Astrocyte of the cerebellum (primary cell): Measurements from ENCODE around the gene SUMF2.
"Not testable (repeated sequence)": the region's sequence is repeated elsewhere in the genome, so short reads cannot be mapped to it uniquely, and the experiment has no call there.

ENCODE experiments used
- DNase-seq: peaks from one replicate; pipeline ENCODE4 v3.0.0-alpha.2; 2011; ENCODE audit warnings: low read depth
- H3K4me3 ChIP-seq: 2 replicates; pipeline ENCODE4 v1.5.1; 2011; ENCODE audit warnings: mild to moderate bottlenecking, low read depth, low read length, moderate library complexity
- in situ Hi-C: cut with HindIII; loops from 2 replicates; pipeline ENCODE4 v1.10.0; 2017; ENCODE audit warnings: low sequenced_read_pairs
- TF ChIP-seq, protein P1 (sequence below): IDR thresholded peaks from 2 replicates; pipeline ENCODE4 v1.5.1; 2012; ENCODE audit warnings: low read length, low read depth, moderate library complexity, mild to moderate bottlenecking; ENCODE audit errors: missing control alignments

The SUMF2 gene

DNA sequence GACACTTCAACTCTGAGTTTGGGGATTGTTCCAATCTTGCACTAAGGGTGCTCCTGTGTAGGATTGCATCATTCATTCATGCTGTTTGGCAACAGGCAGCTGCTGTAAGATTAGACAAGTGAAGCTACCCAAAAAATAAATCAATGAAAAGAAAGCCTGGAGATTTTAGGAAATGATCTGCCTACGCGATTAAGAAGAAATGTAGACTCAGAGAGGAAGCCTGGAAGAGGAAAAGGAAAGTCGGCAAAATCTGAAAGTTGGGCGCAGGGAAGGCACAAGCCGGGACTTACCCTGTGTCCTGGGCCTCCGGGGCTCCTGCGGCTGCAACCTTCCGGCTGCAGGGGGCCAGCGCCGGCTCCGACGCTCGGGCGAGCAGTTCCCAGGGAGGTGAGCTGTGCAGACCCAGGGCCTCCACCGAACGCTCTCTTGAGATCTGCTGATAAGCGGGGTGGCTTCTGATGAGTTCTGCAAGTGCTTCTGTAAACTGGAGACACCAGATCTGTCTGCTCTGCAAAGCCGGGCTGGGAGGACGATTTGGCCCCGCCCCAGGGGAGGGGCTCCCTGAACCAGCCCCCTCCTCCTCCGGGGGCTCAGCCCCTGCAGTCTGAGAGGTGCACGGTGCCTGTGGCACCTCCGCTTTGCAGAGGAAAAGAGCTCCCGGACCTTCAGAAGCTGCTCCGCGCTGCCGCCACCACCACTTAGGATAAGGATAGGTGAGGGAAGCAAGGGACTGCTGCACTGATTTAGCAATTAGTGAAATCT, 30.2 kb upstream of the SUMF2 start:
- in situ Hi-C loops = no loop called here
- TF ChIP-seq, protein P1, sequence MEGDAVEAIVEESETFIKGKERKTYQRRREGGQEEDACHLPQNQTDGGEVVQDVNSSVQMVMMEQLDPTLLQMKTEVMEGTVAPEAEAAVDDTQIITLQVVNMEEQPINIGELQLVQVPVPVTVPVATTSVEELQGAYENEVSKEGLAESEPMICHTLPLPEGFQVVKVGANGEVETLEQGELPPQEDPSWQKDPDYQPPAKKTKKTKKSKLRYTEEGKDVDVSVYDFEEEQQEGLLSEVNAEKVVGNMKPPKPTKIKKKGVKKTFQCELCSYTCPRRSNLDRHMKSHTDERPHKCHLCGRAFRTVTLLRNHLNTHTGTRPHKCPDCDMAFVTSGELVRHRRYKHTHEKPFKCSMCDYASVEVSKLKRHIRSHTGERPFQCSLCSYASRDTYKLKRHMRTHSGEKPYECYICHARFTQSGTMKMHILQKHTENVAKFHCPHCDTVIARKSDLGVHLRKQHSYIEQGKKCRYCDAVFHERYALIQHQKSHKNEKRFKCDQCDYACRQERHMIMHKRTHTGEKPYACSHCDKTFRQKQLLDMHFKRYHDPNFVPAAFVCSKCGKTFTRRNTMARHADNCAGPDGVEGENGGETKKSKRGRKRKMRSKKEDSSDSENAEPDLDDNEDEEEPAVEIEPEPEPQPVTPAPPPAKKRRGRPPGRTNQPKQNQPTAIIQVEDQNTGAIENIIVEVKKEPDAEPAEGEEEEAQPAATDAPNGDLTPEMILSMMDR = peak; percentile 30
- no peak for DNase-seq
- H3K4me3 ChIP-seq = peak overlapping the region; percentile 50

DNA sequence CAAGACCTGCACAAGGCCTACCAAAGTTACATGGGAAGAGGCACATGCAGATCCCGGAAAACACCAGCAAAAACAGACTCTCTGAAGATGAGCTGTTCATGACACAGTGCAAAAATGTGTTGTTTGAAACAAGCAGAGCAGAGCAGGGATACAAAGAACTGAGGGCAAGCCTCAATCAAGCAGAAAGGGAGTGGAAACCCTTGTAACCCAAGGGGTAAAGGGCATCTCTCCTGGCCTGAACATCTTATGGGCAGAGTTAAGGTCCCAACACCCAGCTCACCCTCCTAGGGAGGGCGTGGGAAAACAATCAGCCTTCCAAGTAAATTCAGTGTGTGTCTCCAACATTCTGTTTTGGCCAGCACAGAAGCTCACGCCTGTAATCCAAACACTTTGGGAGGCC, 23.4 kb upstream of the SUMF2 start:
- no peak overlapping the region for H3K4me3 ChIP-seq
- TF ChIP-seq, protein P1 = no peak
- no peak for DNase-seq
- in situ Hi-C loops = no loop called here

DNA sequence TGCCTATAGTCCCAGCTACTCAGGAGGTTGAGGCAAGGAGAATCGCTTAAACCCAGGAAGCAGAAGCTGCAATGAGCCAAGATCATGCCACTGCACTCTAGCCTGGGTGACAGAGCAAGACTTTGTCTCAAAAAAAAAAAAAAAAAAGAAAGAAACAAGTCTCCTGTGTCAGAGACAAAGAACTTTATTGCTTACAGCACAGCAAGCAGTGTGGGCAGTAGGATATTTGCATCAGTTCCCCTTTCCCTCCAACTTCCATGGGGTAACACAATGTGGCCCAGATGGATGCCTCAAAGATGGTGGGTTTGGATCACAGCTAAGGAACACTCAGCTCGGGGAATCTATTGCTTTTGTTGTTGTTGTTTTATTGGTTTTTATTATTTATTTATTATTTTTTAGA, 18.3 kb upstream of the SUMF2 start:
- H3K4me3 ChIP-seq, in situ Hi-C loops, DNase-seq: not testable (repeated sequence)

DNA sequence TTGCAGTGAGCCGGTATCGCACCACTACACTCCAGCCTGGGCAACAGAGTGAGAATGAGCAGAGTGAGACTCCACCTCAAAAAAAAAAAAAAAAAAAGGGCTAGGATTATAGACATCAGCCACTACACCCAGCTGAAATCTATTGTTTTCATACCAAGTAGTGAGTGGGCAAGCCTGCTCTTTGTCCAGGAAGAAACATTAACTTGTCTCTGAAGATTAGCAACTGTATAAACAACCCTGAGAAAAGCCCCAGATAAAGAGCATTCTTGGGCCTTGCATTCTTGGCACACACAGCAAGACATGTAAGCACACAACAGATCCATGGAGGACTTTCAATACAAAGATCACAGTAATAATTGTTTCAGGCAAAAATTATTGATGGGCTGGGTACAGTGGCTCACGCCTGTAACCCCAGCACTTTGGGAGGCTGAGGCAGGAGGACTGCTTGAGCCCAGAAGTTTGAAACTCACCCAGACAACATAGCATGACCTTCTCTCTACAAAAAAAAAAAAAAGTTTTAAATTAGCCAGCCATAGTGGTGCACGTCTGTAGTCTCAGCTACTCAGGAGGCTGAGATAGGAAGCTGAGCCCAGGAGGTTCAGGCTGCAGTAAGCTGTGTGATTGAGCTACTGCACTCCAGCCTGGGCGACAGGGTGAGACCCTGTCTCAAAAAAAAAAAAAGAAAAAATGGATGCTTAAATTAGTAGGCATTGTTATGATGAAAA, 17.2 kb upstream of the SUMF2 start:
- DNase-seq = peak; percentile 60
- no peak overlapping the region for H3K4me3 ChIP-seq
- in situ Hi-C loops = no loop called here
- TF ChIP-seq, protein P1 = no peak

DNA sequence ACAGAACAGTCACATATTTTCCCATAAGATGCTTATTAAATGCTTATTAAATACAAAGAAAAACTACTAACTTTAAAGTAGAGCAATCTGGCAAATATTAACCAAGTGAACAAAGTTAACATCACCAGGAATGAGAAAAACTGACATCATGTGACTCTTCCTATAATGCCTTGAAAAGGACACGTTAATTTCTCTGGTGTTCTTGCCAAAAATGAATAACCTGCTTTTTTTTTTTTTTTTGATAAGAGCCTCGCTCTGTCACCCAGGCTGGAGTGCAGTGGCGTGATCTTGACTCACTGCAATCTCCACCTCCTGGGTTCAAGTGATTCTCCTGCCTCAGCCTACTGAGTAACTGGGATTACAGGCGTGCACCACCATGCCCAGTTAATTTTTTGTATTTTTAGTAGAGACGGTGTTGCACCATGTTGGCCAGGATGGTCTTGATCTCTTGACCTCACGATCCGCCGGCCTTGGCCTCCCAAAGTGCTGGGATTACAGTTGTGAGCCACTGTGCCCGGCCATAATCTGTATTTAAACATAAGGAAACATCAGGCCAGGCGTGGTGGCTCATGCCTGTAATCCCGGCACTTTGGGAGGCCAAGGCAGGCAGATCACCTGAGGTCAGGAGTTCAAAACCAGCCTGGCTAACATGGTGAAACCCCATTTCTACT, 16.5 kb upstream of the SUMF2 start:
- in situ Hi-C loops, DNase-seq, H3K4me3 ChIP-seq: not testable (repeated sequence)

DNA sequence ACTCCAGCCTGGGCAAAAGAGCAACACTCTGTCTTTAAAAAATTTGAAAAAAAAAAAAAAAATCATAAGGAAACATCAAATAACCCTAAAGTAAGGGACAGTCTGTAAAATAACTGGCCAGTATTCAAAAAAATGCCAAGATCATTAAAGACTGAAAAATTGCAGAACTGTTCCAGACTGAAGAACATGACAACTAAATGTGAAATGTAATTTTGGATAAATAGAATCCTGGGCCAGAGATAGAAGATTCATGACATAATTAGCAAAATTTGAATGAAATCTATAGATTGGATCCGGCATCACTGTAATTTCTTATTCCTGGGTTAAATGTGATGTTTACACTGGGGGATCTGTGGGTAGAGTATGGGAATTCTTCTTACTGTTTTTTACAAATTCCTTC, 15.8 kb upstream of the SUMF2 start:
- in situ Hi-C loops = no loop called here
- TF ChIP-seq, protein P1 = no peak
- DNase-seq = no peak
- H3K4me3 ChIP-seq = no peak overlapping the region

DNA sequence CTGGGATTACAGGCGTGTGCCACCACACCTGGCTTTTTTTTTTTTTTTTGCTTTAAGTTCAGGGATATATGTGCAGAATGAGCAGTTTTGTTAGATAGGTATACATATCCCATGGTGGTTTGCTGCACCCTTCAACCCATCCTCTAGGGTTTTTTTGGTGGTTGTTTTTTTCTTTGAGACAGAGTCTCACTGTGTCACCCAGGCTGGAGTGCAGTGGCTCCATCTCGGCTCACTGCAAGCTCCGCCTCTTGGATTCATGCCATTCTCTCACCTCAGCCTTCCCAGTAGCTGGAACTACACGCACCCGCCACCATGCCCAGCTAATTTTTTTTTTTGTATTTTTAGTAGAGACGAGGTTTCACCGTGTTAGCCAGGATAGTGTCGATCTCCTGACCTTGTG, 15.3 kb upstream of the SUMF2 start:
- DNase-seq, in situ Hi-C loops, H3K4me3 ChIP-seq: not testable (repeated sequence)

DNA sequence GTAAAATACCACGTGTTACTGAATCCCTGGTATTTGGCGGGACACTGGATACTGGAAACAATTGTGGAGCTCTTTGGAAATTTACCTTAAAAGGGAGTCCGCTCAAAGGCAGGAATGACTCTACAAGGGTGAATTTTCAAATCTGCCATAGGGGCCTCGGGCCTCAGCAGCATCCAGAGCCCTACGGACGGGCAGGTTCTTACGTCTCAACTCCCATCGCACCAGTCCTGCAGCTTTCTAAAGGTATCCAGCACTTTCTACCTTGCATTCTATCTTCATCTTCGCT, 13.1 kb upstream of the SUMF2 start:
- no peak for DNase-seq
- TF ChIP-seq, protein P1 = no peak
- in situ Hi-C loops = no loop called here
- peak overlapping the region; percentile 92 for H3K4me3 ChIP-seq
